Panc1 (cell line): ENCODE measurements around the gene CACNG7. TPM values are rescaled to one million over a fixed set of nuclear protein-coding genes. Genes with fewer than 3 reads are reported as not detected.

Experiments
- ATAC-seq: fragments of 200-7000 bp; cut with Tn5 transposase; 2 replicates; pipeline ENCODE4 v1.9.1; 2020; ENCODE audit warnings: mild to moderate bottlenecking, moderate library complexity
- BruUV-seq: library from RNA; stranded (reverse); fragments of 400-500 nt; replicated peaks from 2 replicates; lab custom pipeline; 2021; lab: Mats Ljungman, UMichigan
- CTCF ChIA-PET: fragments of 300-600 bp; sonication (Branson Sonifier 250); formaldehyde crosslinking; loops from one replicate; lab custom pipeline; 2022; ENCODE audit warnings: antibody characterized with exemption; lab: Charles Lee
- POLR2A ChIA-PET: fragments of 300-600 bp; sonication (Branson Sonifier 250); formaldehyde crosslinking; loops from one replicate; lab custom pipeline; 2022; ENCODE audit warnings: antibody characterized with exemption; lab: Charles Lee
- DNase-seq: peaks from one replicate; pipeline ENCODE4 v3.0.0-alpha.2; 2010; ENCODE audit warnings: low read depth, low spot score
- H3K27ac ChIP-seq: 2 replicates; pipeline ENCODE4 v1.5.1; 2011; ENCODE audit warnings: mild to moderate bottlenecking, low read length, inconsistent platforms
- H3K27me3 ChIP-seq: fragments of 200-500 bp; sonication (Bioruptor generic); 2 replicates; pipeline ENCODE4 v1.6.0; 2014; ENCODE audit warnings: low read length, inconsistent platforms; ENCODE audit not compliant: control insufficient read depth, insufficient read depth
- H3K36me3 ChIP-seq: fragments of 200-500 bp; sonication (Bioruptor generic); 2 replicates; pipeline ENCODE4 v1.5.1; 2014; ENCODE audit warnings: inconsistent platforms, mild to moderate bottlenecking, low read length, moderate library complexity; ENCODE audit not compliant: control insufficient read depth, insufficient read depth
- H3K4me1 ChIP-seq: 2 replicates; pipeline ENCODE4 v1.5.1; 2011; ENCODE audit warnings: inconsistent platforms, mild to moderate bottlenecking, low read length, moderate library complexity; ENCODE audit not compliant: control insufficient read depth, insufficient read depth
- H3K4me3 ChIP-seq, 2 experiments: 2 replicates each; pipeline ENCODE4 v1.5.1; 2011 to 2012; ENCODE audit warnings: low read depth in 2 of 2, low read length in 2 of 2, mild to moderate bottlenecking in 2 of 2, inconsistent platforms in 1 of 2, moderate library complexity in 1 of 2
- H3K9me3 ChIP-seq: fragments of 200-500 bp; sonication (Bioruptor generic); 2 replicates; pipeline ENCODE4 v1.5.1; 2014; ENCODE audit warnings: low read depth, mild to moderate bottlenecking, inconsistent platforms, low read length, moderate library complexity; ENCODE audit not compliant: control insufficient read depth, insufficient read depth
- CTCF ChIP-seq: fragments of 450-650 bp; IDR thresholded peaks from 2 replicates; pipeline ENCODE4 v1.5.1; 2017; ENCODE audit warnings: mild to moderate bottlenecking
- POLR2AphosphoS5 ChIP-seq: IDR thresholded peaks from 2 replicates; pipeline ENCODE4 v1.6.1; 2012; ENCODE audit warnings: mild to moderate bottlenecking, low read depth, low read length, moderate library complexity
- REST ChIP-seq, 2 experiments: IDR thresholded peaks; 2 replicates each; pipeline ENCODE4 v1.6.1; 2011 to 2012; ENCODE audit warnings: low read depth in 2 of 2, control low read depth in 1 of 2, low read length in 1 of 2, mild to moderate bottlenecking in 1 of 2, moderate library complexity in 1 of 2; ENCODE audit not compliant: insufficient read depth in 1 of 2
- SIN3A ChIP-seq: IDR thresholded peaks from 2 replicates; pipeline ENCODE4 v1.6.1; 2012; ENCODE audit warnings: low read depth, mild to moderate bottlenecking, low read length, moderate library complexity, borderline replicate concordance; ENCODE audit not compliant: insufficient read depth
- TCF7L2 ChIP-seq: IDR thresholded peaks from 2 replicates; pipeline ENCODE4 v1.6.1; 2011; ENCODE audit warnings: mild to moderate bottlenecking, low read depth, low read length, inconsistent platforms
- in situ Hi-C: cut with HindIII; loops from 2 replicates; pipeline ENCODE4 v1.10.0; 2016; ENCODE audit warnings: low sequenced_read_pairs, low pct_unique_long_range_greater_than_20kb
- intact Hi-C: fragments of 100-400 bp; cut with micrococcal nuclease; formaldehyde crosslinking; loops from one replicate; pipeline ENCODE4 v1.10.0; 2022; ENCODE audit not compliant: unreplicated experiment
- total RNA-seq: library from RNA; stranded (reverse); gene quantifications from one replicate; pipeline ENCODE4 v1.2.1, GENCODE V29; 2021; ENCODE audit not compliant: unreplicated experiment

The CACNG7 gene
- total RNA-seq, 1 experiment from 2014 or later = 7.7 TPM

- DNase-seq (no peak), ATAC-seq (no peak)
- Histone ChIP-seq H3K4me3 (no peak overlapping the region), H3K4me1 (peaks cover 12% of the 10 kb centered on the region), H3K27ac (no peak overlapping the region), H3K36me3 (no peaks in the 10 kb centered on the region), H3K9me3 (no peaks in the 10 kb centered on the region), H3K27me3 (no peaks in the 10 kb centered on the region)
- CTCF ChIA-PET = interaction anchor here (0.5 kb wide), 1 partner anchor 79 kb away, joined by 4 read pairs; no protein-coding TSS in a partner anchor
- in situ Hi-C loops (no loop called here), intact Hi-C loops (no loop called here)
- TF ChIP-seq REST (IDR thresholded peaks at IDR 0.05; ENCODE audit: insufficient read depth in 1 of 2, low read depth in 2 of 2, low read length in 1 of 2) (peak; percentile 87 to 92), POLR2AphosphoS5 (no peak), SIN3A (no peak), CTCF (no peak), TCF7L2 (no peak)
- BruUV-seq = no TSS peak
- POLR2A ChIA-PET = no interaction called here
These were observed 12.4 kb upstream of the CACNG7 start for GRCh38 chr19:53896682-53897081.

- ChIA-PET POLR2A (no interaction called here), CTCF (no interaction called here)
- H3K4me3 ChIP-seq = no peak overlapping the region
- no peak for ATAC-seq
- H3K4me1 ChIP-seq = peaks cover 12% of the 10 kb centered on the region
- in situ Hi-C loops (no loop called here), intact Hi-C loops (no loop called here)
- H3K27ac ChIP-seq = no peak overlapping the region
- no peaks in the 10 kb centered on the region for H3K9me3 ChIP-seq
- DNase-seq = no peak
- TF ChIP-seq POLR2AphosphoS5 = no peak
- no peak for TF ChIP-seq SIN3A
- no peak for TF ChIP-seq REST (IDR thresholded peaks at IDR 0.05; ENCODE audit: insufficient read depth in 1 of 2, low read depth in 2 of 2, low read length in 1 of 2)
- no peak for TF ChIP-seq CTCF
- TF ChIP-seq TCF7L2 = no peak
- H3K27me3 ChIP-seq = no peaks in the 10 kb centered on the region
- no peaks in the 10 kb centered on the region for H3K36me3 ChIP-seq
- BruUV-seq = no TSS peak
These were observed 11.6 kb upstream of the CACNG7 start for GRCh38 chr19:53897459-53897858.
